GM19452 (cell line): Measurements from ENCODE around the gene L3MBTL4.

Experiments
- ATAC-seq: cut with Tn5 transposase; IDR thresholded peaks from one replicate; pipeline ENCODE4 v1.9.1; 2021; ENCODE audit not compliant: unreplicated experiment

The L3MBTL4 gene

DNA sequence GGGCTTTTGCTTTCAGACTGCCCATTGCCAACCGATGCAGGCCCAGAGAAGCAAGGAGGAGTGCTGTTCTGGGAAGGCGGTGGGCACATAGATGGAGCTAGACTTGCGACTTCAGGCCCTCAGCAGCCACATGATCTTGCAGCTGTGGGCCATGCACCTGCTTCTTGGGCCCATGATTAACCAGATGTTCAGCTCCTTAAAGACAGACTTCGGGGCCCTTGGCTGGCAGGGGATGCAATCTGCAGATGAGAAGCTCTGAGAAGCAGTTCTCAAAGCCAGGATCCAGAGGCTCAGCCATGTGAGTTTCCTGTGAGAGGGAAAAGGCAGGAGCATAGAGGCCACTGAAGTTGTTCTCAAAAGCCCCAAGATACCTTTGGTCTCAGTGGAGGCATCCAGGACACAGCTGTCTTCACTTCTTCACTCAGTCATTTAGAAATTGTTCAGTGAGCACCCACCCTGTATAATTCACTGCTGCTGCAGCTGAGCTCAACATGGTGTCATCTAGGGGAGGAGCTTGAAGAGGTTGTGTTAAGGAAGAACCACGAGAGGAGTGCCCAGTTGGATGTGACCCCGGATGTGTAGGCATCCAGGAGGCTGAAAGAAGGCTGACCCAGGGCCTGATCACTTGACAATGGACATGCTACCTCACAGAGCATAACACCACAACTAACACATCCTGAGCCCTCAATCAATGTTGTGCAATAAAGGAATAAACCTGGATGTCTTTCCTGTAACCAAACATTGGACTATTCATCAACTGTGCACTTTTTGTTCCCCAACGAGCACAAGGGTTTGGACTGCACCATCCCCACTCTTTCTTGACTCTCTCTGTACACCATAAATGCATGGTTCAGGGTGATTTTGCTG lies 474.7 kb downstream of the L3MBTL4 start:
- no peak for ATAC-seq

GRCh38 chr18:5937795-5938194 lies 476.9 kb downstream of the L3MBTL4 start:
- no peak for ATAC-seq

DNA sequence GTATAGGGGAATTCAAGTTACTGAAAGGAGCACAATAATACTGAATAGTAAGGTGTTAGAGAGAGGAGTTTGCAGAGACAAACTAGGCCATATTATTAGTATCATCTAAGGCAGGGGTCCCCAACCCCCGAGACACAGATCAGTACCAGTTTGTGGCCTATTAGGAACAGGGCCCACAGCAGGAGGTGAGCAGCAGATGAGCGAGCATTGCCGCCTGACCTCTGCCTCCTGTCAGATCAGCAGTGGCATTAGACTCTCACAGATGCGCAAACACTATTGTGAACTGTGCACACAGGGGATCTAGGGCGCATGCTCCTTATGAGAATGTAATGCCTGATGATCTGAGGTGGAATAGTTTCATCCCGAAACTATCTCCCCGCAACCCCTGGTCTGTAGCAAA lies 477.6 kb downstream of the L3MBTL4 start:
- ATAC-seq = no peak

- no peak for ATAC-seq
Measured at GRCh38 chr18:5930789-5931188, 483.9 kb downstream of the L3MBTL4 start.

- ATAC-seq = no peak
Measured at GRCh38 chr18:5918205-5918858, 496.4 kb downstream of the L3MBTL4 start.

- ATAC-seq = no peak
Measured at GRCh38 chr18:5914951-5915350, 499.8 kb downstream of the L3MBTL4 start.

- no peak for ATAC-seq
Measured at GRCh38 chr18:5914016-5914415, 500.7 kb downstream of the L3MBTL4 start.

- ATAC-seq = no peak
Measured at GRCh38 chr18:5912566-5912965, 502.1 kb downstream of the L3MBTL4 start.

DNA sequence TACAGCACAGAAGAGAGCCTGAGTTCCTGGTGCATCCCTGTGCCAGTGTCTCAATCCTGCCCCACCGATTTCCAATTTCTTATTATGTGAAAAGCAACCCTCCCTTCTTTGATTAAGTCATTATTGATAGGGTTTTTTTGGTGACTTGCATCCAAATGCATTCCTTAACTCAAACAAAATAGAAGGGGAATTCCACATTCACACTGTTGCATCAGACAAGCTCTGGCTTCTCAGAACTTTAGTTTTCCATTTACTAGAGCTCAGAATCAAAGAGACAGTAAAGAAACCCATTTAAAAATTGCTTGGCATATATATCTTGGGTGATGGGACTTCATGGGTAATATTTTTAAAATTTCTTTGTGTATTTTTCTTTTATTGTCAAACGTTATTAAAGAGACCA lies 505.6 kb downstream of the L3MBTL4 start:
- no peak for ATAC-seq
